ENCODE measurements around the gene ASXL1.
"Not testable (repeated sequence)": the region's sequence is repeated elsewhere in the genome, so short reads cannot be mapped to it uniquely, and the experiment has no call there.

The ASXL1 gene

GRCh38 chr20:32460683-32461320 lies 102.7 kb downstream of the ASXL1 start:
- H3K9me3 ChIP-seq (ENCODE audit: control insufficient read depth, low read depth, low read length): no peaks in the 10 kb centered on the region
- peaks cover 16% of the 10 kb centered on the region for H3K4me1 ChIP-seq (ENCODE audit: control insufficient read depth, low read depth, low read length)
- H3K9ac ChIP-seq (ENCODE audit: low read length): no peak overlapping the region
- H3K36me3 ChIP-seq (ENCODE audit: control insufficient read depth, low read depth, low read length): no peaks in the 10 kb centered on the region
- H3K27me3 ChIP-seq (ENCODE audit: control insufficient read depth, insufficient read depth, low read length): no peaks in the 10 kb centered on the region
- H3K4me3 ChIP-seq (ENCODE audit: low read length): no peak overlapping the region
- no peak overlapping the region for H3K27ac ChIP-seq (ENCODE audit: low read length)

GRCh38 chr20:32461836-32462600 lies 103.9 kb downstream of the ASXL1 start:
- no peaks in the 10 kb centered on the region for H3K9me3 ChIP-seq (ENCODE audit: control insufficient read depth, low read depth, low read length)
- no peak overlapping the region for H3K27ac ChIP-seq (ENCODE audit: low read length)
- no peak overlapping the region for H3K4me3 ChIP-seq (ENCODE audit: low read length)
- peaks cover 16% of the 10 kb centered on the region for H3K4me1 ChIP-seq (ENCODE audit: control insufficient read depth, low read depth, low read length)
- H3K36me3 ChIP-seq (ENCODE audit: control insufficient read depth, low read depth, low read length): no peaks in the 10 kb centered on the region
- no peaks in the 10 kb centered on the region for H3K27me3 ChIP-seq (ENCODE audit: control insufficient read depth, insufficient read depth, low read length)
- H3K9ac ChIP-seq (ENCODE audit: low read length): no peak overlapping the region

DNA sequence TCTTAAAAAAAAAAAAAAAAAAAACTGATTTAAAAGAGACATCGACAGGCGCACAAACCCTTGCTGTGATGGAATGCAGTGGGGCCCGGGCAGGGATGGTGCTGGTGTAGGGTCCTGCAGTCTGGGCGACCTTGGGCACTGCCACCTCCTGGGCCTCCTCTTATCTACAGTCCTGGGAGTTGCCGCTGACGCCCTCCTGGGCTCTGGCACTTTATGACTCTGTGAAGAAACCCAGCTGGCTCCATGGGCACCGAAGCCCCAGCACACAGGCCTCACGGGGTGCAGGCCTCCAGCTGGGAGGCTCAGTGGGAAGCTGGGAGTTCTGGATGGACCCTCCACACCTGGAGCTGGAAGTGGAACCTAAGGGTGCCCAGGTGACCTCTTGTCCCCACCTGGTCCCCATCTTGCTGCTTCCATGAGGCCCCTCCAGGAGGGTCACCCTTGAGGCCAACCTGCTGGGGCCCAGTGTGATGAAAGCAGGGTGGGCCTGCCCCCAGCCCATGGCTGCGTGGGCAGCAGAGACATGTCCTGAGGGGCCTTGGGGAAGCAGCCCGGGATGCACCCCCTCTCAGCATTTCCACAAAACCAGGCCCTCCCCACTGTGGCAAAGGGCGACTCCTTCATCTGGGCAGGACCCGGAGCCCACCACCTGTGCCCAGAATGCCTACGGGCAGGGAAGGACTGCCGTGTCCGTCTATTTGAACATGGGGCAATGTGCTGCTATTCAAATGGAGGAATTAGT lies 104.9 kb downstream of the ASXL1 start:
- Histone ChIP-seq H3K36me3 (ENCODE audit: control insufficient read depth, low read depth, low read length) (no peaks in the 10 kb centered on the region), H3K4me1 (ENCODE audit: control insufficient read depth, low read depth, low read length) (peaks cover 10% of the 10 kb centered on the region), H3K27ac (ENCODE audit: low read length) (no peak overlapping the region), H3K9me3 (ENCODE audit: control insufficient read depth, low read depth, low read length) (no peaks in the 10 kb centered on the region), H3K27me3 (ENCODE audit: control insufficient read depth, insufficient read depth, low read length) (no peaks in the 10 kb centered on the region), H3K9ac (ENCODE audit: low read length) (no peak overlapping the region), H3K4me3 (ENCODE audit: low read length) (no peak overlapping the region)

DNA sequence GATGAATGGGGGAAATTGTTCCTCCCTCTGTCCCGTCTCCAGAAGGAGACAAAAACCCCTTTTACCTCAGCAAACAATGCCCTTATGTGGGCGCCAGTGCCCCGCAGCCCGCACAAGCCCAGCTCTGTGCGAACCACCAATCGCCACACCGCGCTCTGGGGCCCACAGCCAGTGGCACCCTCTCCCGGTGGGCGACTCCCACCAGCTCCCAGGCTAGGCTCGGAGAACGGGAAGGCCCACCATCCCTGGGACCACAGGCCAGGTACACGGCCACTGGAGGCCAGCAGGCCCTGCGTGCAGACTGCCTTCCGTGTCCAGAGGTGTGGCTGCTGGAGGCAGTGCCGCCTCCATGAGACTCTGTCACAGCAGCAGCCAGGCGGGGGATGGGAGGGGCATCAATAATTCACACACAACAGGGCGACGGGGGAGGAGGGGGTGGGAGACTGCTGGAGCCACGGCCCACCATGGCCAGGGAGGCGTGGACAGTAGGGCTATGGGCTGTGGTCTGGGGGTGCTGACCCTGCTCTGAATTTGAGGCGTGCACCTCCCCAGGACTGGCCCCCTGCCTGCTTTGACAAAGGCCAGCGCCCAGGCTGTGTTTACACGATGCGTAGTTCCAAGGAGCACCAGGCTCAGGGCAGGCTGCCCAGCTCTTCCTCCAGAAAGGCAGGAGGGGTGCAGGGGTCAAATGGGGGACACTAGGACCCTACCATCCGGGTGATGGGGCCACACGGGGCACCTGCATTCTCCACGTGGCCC lies 105.7 kb downstream of the ASXL1 start:
- Histone ChIP-seq H3K9me3 (ENCODE audit: control insufficient read depth, low read depth, low read length) (no peaks in the 10 kb centered on the region), H3K36me3 (ENCODE audit: control insufficient read depth, low read depth, low read length) (no peaks in the 10 kb centered on the region), H3K9ac (ENCODE audit: low read length) (no peak overlapping the region), H3K4me3 (ENCODE audit: low read length) (no peak overlapping the region), H3K4me1 (ENCODE audit: control insufficient read depth, low read depth, low read length) (peaks cover 8% of the 10 kb centered on the region), H3K27me3 (ENCODE audit: control insufficient read depth, insufficient read depth, low read length) (no peaks in the 10 kb centered on the region), H3K27ac (ENCODE audit: low read length) (no peak overlapping the region)

DNA sequence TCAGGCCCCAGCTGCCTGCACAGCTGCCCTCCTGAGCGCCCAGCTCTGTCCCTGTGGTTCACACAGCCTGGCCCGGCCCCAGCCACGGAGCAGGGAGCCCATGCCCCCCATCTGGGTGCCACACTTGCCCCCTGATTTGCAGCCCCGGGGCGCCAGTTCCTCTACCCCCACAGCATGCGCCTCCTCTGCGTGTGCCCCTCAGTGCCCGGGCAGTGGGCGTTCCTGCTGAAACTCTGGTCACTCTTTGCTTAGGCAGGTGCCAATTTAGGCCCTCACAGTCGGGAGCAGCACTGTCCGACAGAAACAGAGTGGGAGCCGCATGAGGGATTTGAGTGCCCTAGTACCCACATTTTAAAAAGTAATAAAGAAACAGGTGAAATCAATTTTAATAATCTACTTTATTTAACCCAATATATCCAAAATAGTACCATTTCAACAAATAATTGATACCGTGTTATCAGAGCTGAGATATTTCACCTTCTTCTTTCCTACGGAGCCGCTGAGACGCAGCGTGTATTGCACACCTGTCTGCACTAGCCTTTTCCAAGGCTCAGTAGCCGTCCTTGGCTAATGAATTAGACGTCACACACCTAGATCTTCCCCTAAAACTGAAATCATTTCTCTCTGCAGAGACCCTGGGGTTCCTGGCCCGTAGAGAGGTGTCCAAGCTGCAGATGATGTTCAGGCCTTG lies 106.4 kb downstream of the ASXL1 start:
- Histone ChIP-seq H3K9ac (ENCODE audit: low read length) (no peak overlapping the region), H3K9me3 (ENCODE audit: control insufficient read depth, low read depth, low read length) (no peaks in the 10 kb centered on the region), H3K4me1 (ENCODE audit: control insufficient read depth, low read depth, low read length) (peaks cover 8% of the 10 kb centered on the region), H3K27me3 (ENCODE audit: control insufficient read depth, insufficient read depth, low read length) (no peaks in the 10 kb centered on the region), H3K4me3 (ENCODE audit: low read length) (no peak overlapping the region), H3K27ac (ENCODE audit: low read length) (no peak overlapping the region), H3K36me3 (ENCODE audit: control insufficient read depth, low read depth, low read length) (no peaks in the 10 kb centered on the region)

- Histone ChIP-seq H3K36me3 (ENCODE audit: control insufficient read depth, low read depth, low read length) (no peaks in the 10 kb centered on the region), H3K4me1 (ENCODE audit: control insufficient read depth, low read depth, low read length) (peaks cover 8% of the 10 kb centered on the region), H3K27me3 (ENCODE audit: control insufficient read depth, insufficient read depth, low read length) (no peaks in the 10 kb centered on the region), H3K9me3 (ENCODE audit: control insufficient read depth, low read depth, low read length) (no peaks in the 10 kb centered on the region), H3K4me3 (ENCODE audit: low read length) (no peak overlapping the region), H3K27ac (ENCODE audit: low read length) (no peak overlapping the region), H3K9ac (ENCODE audit: low read length) (no peak overlapping the region)
Measured at GRCh38 chr20:32465092-32465900, 107.2 kb downstream of the ASXL1 start.

GRCh38 chr20:32465901-32466675 lies 108.0 kb downstream of the ASXL1 start:
- H3K9me3 ChIP-seq (ENCODE audit: control insufficient read depth, low read depth, low read length); H3K27me3 ChIP-seq (ENCODE audit: control insufficient read depth, insufficient read depth, low read length); H3K9ac ChIP-seq (ENCODE audit: low read length); H3K36me3 ChIP-seq (ENCODE audit: control insufficient read depth, low read depth, low read length); H3K4me1 ChIP-seq (ENCODE audit: control insufficient read depth, low read depth, low read length); H3K4me3 ChIP-seq (ENCODE audit: low read length); H3K27ac ChIP-seq (ENCODE audit: low read length): not testable (repeated sequence)

GRCh38 chr20:32466739-32467505 lies 108.8 kb downstream of the ASXL1 start:
- Histone ChIP-seq H3K9ac (ENCODE audit: low read length) (no peak overlapping the region), H3K4me1 (ENCODE audit: control insufficient read depth, low read depth, low read length) (peaks cover 8% of the 10 kb centered on the region), H3K4me3 (ENCODE audit: low read length) (no peak overlapping the region), H3K27me3 (ENCODE audit: control insufficient read depth, insufficient read depth, low read length) (no peaks in the 10 kb centered on the region), H3K27ac (ENCODE audit: low read length) (no peak overlapping the region), H3K9me3 (ENCODE audit: control insufficient read depth, low read depth, low read length) (no peaks in the 10 kb centered on the region), H3K36me3 (ENCODE audit: control insufficient read depth, low read depth, low read length) (no peaks in the 10 kb centered on the region)

- H3K4me1 ChIP-seq (ENCODE audit: control insufficient read depth, low read depth, low read length): peaks cover 8% of the 10 kb centered on the region
- H3K4me3 ChIP-seq (ENCODE audit: low read length): no peak overlapping the region
- no peaks in the 10 kb centered on the region for H3K27me3 ChIP-seq (ENCODE audit: control insufficient read depth, insufficient read depth, low read length)
- no peaks in the 10 kb centered on the region for H3K9me3 ChIP-seq (ENCODE audit: control insufficient read depth, low read depth, low read length)
- H3K36me3 ChIP-seq (ENCODE audit: control insufficient read depth, low read depth, low read length): no peaks in the 10 kb centered on the region
- H3K27ac ChIP-seq (ENCODE audit: low read length): no peak overlapping the region
- H3K9ac ChIP-seq (ENCODE audit: low read length): no peak overlapping the region
Measured at GRCh38 chr20:32467506-32468312, 109.6 kb downstream of the ASXL1 start.
